GM18502 (cell line): ENCODE measurements around the gene DYNLT1.
"Not testable (repeated sequence)": the region's sequence is repeated elsewhere in the genome, so short reads cannot be mapped to it uniquely, and the experiment has no call there.

Source experiments
- ATAC-seq: cut with Tn5 transposase; IDR thresholded peaks from one replicate; pipeline ENCODE4 v1.9.1; 2021; ENCODE audit warnings: mild to moderate bottlenecking; ENCODE audit not compliant: unreplicated experiment, poor library complexity

Gene DYNLT1

DNA sequence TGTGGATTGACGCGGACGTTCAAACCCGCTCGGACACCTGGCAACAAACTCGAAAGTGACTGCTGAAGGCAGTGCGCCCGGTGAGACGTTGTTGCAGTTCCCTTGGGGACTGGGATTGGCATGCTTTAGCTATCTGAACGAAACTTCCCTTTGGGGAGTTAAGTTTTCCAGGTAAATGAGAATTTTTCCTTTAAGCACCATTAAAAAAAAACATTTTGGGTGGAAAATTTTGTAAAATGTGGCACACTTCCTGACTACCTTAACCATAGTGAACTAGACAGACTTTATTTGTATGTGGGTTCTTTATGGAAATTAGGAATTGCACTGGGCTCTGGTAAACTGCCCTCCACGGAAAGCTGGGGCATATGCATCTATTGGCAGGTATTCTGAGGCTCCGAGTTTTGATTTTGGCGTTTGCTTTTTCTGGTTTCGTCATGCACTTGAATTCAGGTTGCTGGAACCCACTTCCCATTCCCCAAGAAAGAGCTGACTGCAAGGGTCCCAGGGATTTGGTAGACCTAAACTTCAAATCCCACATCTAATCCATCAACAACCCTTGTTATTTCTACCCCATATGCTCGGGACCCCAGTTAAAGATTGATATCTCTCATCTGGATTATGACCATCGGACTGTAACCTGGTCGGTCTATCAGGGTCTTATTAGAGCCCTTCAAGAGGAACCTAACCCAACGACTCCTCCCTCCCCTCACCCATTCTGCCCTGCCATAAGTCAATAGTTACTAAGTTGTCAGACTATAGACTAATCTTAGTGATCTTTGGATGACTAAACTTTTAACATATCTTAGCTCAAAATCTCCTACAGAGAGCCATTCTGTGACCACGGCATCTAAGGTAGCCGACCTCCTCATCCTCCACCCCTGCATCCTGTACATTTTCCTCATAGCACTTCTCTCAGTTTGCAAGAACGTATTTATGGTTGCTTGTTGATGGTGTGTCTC is 800 bp upstream of the DYNLT1 start:
- no peak for ATAC-seq

DNA sequence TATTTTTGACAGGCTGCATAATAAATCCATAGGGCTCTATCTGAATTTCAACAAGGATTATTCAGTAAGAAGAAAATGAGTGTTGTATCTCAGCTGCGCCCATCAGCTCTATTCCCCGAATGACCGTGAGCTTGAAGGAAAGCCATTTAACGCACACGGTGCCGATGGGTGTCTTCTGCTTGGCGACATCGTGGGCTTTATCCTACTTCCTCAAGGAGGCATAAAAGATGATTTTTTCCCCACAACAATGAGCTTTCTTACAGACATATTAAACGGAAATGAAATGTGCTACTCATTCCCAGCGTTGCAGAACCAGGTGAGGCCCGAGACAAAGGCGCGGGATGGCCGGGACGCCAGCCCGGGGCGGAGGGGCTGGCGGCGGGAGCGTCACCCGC is 710 bp downstream of the DYNLT1 start:
- no peak for ATAC-seq

DNA sequence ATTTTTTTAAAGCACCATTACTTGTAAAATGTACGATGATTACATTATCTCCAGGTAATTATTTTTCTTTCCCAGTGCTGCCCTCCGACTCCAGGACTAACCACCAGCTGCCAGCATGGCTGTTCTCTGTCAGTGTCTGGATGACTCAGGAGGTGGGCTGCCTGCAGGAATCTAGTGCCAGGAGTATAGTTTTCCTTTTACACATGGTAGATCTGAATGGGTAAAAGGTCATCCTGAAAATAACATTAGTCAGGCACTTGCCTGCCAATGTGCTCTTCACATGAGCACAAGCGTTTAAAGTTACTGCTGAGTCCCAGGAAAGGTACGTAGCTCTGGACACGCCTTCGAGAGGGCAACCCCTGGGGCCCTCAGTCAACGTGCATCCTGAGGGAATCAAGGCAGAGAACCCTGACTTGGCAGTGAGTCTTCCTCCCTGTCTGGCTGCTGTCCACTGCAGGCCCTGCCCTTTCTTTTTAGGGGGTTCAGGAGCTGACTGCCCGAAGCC is 2.4 kb downstream of the DYNLT1 start:
- no peak for ATAC-seq

DNA sequence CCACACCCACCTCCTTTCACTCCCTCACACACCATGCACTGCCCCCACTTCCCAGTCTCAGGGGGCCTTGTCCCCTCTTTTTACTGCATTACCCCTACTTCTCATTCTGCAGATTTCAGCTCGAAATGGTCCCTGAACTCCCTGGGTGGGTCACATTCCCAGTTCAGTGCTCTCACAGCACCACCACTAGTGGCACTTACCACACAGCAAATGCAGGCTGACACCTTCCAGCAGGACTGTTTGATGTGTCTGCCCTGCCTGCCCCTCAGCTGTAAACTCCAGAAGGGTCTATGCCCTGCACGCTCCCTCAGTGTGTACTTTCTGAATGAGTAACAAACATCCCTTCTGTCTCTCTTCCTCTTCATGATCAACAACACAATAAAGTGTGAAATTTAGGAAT is 4.0 kb downstream of the DYNLT1 start:
- ATAC-seq: no peak

DNA sequence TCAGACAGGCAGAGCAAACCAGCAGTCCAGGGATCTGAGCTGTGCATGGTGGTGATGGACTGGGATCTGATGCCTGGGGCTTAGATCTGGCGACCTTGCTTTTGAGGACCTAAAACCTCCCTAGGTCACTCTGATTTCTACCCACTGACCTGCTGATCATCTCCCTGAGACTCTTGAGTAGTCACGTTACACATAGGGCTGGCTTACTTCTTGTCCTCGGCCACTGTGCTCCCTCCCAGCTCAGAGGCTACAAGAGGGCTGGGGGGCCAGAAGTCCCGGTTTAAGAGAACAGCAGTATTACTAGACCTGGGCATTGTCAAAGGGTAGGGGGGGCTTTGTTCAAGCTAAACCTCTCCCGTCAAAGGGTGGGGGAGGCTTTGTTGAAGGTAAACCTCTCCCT is 5.5 kb downstream of the DYNLT1 start:
- no peak for ATAC-seq

DNA sequence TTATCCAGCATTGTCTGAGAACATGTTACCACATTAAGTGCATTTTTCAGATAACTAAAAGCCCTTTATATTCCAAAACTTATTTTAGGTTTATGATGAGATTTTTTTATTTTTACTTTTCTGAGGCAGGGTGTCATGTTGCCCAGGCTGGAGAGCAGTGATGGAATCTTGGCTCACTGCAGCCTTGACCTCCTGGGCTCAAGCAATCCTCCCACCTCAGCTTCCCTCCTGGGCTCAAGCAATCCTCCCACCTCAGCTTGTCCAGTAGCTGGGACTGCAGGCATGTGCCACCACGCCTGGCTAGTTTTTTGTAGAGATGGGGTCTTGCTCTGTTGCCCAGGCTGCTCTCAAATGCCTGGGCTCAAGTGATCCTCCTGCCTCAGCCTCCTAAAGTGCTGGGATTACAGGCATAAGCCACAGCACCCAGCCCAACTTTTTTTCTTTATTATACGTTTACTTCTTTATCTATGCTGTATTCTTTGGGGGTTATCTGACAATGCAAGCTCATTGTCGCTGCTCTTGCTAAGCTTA is 6.2 kb downstream of the DYNLT1 start:
- no peak for ATAC-seq

DNA sequence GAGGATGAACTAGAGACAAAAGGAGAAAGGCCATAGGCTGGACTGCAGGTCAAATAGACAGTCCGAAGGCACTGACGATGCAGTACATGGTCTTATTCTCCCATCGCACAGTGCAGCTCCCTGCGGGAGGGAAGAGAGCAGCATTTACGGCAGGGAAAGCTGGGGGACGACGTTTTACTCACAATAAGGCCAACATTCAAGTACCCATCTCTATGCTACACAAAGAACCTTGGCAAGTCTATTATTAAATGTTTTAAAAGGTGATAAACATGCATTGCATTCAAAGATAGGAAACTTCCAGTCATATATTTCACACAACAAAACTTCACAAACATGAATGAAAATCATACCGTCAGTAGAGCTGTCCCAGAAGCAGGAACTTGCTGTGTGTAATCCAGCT is 7.8 kb downstream of the DYNLT1 start:
- ATAC-seq: no peak

DNA sequence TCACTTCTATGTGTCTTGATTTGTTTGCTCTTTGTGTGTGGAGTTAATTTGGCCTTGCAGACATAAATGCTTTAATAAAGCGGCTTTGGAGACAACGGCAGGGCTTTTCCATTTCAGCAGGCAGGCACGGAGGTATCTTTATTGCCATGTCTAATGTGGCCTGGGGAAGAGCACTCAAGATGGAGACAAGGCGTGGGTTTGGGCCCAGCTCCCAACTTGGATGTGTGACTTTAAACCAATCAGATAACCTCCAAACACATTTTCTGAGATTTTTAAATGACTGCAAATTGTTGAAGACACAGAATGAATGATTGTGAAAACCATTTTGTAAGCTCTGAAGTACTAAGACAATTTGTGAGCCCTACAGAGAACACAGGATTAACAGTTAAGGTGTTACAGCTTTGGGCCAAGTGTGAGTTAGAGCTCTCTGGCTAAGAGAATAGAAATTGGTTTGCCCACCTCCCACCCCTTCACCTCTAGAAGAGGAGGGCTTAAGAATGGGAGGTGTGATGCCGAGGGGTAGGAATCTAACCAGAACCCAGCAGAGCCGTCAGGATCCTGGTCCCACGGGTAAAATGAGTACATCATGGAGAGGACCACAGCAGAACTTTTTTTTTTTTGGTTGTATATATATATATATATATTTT is 9.0 kb downstream of the DYNLT1 start:
- ATAC-seq: no peak

DNA sequence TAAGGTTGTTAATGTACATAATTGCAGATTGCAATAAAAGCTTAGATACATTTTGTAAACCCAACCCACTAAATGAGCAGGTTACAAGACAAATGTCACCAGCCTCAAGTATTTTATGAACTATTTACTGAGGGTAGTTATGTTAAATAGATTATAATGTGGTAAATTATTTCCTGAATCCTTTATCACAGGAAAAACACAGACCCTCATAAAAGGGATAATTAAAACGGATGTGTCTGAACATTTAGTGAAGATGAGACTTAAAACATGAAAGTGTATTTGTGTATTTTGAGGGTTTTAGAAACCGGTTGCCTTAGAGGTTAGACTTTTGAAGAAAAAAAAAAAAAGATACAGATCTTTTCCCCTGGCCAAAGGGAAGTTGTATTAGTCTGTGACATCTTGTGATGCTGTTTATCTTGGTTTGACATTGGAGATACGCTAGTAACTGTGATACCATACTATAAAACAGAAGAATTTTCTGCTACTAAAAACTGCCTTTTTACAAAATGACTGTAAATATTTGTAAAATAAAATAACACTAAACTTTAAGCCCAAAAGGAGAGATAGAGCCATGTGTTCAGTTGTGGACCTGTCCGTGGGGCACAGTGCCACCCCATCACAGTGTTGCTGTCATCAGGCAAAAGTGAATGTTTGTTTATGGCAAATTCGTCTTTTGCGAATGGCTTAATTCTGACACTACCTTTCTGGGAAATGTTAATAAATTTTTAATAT is 9.7 kb downstream of the DYNLT1 start:
- ATAC-seq: no peak

DNA sequence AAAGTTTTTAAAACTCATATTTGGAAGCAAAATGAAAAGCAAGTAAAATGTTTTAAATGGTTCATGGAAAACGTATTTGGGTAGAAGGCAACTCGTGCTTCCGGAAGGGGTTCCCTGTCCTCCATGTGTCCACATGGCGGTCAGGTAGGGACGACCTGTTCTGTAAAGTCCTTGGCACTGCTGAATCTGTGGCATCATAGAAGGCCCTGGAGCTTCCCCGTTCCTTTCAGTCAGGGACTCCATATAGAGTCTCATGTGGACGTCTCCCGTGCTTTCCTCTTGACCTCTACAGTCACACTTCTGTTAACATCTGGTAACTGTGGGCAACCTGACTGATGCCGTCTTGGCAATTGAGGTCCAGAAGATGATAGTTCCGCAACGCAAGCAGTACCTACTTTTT is 11.4 kb downstream of the DYNLT1 start:
- no peak for ATAC-seq

DNA sequence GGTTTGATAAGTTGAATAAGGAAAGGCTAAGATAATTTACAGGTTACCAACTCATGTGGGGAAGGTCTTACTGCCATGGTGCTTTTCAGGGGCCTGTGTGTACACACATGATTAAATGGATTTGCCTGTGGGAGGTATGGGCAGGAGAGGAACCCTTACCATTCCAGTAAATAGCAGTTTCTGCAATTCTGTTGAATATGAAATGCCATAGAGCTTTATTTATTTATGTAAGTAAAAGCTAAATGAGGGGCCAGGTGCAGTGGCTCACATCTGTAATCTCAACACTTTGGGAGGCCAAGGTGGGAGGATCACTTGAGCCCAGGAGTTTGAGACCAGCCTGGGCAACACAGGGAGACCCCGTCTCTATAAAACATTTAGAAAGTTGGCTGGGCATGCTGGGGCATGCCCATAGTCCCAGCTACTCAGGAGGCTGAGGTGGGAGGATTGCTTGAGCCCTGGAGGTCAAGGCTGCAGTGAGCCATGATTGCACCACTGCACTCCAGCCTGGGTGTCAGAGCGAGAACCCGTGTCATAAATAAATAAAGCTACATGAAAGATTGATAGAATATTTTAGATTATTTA is 11.9 kb downstream of the DYNLT1 start:
- ATAC-seq: not testable (repeated sequence)

DNA sequence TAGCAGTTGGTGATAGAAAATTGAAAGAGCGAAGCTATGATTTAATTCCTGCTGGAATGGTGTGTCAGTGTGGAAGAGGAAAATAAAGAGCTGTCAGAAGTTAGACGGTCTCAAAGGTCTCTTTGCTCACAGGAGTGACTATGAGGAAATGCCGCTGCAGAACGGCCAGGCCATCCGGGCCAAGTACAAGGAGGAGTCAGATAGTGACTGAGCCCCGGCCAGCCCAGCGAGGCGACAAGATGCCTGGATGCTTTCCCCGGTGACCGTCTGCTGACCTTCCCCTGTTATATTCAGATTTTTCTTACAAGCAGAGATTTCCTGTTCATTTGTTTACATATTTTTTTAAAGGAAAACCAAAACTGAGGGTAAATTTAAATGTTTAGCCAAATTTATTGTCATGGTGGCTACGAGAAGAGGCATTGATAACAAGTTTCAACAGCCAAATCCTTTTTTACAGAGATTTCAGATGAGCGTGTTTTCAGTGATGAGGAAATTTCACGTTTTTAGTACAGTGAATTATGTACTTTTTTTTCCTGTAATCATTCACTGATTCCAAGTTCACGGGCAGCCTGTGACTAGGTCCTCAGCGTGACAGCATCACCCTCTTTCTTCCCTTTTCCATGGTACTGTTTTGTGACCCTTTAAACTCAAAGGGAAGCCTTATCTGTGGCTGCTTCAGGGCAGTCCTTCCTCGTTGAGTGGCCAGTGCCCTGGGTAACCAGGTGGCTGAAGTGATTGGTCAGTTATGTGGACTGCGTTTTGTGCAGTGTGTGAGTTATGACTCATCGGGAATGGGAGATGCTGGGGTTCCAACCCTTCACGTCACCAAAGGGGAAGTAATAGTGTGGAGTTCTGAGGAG is 12.6 kb downstream of the DYNLT1 start:
- ATAC-seq: no peak

DNA sequence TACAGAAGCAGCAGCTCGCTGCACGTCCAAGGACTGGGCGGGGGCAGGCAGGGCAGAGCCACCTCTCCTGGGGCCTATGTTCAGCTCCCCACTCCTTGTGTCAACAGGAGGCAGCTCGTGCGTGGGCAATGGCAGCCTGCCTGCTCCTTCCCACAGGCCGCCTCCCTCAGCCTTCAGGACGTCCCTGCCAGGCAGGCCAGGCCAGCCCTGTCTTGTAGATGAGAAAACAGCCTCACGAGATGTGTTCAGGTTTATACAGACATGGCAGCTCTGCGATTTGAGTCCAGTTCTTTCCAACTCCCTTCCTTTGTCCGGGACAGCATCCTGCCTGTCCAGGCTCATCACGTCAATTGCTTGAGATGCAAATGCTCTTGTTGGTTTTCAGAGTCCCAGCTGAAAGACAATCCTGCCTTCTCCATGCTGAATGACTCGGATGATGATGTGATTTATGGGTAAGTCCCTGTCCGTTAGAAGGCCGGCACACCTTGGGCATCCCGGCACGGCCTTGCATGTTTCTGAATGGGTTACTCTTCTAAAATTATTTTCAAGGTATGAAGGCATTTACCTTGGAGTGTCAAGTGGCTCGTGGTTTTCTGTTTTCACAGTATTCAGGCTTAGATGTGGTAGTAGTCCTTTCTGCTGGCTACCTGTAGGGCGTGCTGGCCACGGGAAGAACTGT is 13.5 kb downstream of the DYNLT1 start:
- ATAC-seq: no peak

DNA sequence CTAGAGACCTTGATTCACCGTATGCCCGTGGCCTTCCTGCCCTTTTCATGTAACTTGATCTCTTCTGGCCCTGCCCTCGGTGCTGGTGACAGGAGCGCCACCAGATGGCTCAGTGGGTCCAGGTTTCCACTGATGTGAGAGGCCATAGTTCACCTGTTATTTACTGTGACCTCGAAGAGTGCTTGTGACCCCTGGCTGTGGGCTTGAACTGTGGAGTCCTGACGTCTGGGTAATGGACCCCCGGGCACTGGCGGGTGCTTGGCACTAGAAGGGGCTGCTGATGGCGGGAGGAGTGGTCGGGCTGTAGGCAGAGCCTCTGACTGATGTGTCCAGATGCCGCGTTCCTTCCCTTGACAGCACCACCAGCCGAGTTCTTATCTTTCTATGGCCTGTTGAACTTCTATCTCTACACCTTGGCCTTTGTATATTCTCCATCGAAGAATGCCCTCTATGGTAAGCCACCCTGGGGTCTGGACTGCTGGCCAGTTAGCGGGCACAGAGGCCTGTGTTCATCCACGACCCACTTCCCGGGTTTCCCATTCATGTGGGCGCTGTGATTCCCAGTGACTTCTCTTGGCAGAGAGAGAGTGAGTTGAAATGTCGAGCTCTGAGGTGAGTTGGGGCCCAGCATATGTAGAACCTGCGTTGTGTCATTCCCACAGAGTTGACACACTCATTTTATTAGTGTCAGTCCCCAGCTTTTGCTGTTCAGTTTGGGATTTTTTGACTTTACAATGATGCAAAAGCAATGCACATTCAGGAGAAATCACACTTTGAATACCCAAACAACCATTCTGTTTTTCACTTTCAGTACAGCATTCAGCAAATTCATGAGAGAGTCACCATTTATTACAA is 14.9 kb downstream of the DYNLT1 start:
- no peak for ATAC-seq

DNA sequence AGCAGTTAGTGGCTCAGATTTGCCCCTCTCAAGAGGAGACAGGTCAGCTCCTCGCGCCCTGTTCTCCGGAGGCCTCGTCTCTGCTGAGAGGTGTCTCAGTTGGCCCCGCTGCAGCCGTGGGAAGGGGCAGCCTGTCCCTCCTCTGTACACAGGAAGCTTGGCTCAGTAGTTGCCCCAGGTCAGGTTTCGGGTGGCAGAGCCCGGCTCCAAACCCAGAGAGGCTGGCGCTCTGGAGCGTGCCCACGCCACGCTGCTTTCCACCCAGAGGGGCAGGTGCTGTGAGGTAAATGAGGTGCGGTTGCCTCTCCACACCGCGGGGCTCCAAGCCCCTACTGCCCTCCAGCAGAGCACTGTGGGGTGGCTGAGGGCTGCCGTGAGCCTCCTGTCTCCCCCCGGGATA is 16.0 kb downstream of the DYNLT1 start:
- ATAC-seq: no peak

DNA sequence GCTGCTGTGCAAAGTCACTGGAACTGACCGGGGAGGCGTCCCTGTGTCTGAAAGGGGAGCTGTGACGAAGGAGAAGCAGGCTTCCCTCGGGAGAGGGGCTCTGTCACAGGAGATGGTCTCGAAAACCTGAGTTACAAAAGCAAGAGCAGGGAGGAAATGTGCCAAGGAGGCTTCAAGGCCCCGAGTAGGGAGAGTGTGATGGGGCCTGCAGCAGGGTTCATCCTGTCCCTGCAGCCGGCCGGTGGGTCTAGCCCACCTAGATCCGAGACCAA is 16.7 kb downstream of the DYNLT1 start:
- no peak for ATAC-seq

DNA sequence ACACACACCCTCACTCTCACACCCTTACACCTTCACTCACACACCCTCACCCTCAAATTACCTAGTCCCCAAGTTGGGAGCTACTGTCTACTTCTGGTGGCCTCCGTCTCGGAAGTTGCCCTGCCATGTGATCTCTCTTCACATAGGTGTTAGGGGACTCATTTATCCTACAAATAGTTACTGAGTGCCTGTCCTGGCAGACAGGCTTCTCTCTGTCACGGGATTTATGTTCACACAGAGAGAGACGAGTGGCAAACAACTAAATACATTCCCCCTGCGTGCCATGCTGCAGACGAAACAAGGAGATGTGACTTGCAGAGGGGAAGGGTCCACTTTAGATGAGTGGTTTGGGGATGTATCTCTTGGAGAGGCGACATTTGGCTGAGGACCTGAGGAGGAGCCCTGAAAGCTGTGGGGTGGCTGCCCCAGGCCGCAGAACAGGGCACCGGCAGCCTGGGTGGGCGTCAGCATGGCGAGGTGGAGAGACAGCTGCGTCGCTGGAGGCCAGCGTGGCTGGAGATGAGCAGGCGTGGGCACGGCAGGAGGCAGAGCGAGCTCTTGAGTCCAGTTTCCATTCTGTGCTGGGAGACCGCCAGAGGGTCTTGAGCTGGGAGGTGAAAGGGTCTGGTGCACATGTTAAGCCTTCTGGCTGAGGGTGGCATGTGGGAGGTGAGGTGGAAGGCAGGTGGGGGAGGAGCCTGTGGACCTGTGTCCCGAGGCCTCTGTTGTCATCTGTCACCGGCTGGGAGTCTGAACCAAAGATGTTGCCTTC is 17.2 kb downstream of the DYNLT1 start:
- no peak for ATAC-seq
